ENCODE data around the gene ETHE1. TPM values are rescaled to one million over a fixed set of nuclear protein-coding genes. Genes with fewer than 3 reads are reported as not detected.
A peak's percentile ranks its signal among the peaks of the same experiment; 100 is the strongest.

ETHE1 gene
- total and polyA plus RNA-seq, 2 donors (not counting 1 experiment from before 2014, with no cell fraction given) = 16.0 to 39.4 TPM

GRCh38 chr19:43466793-43467192 is 60.2 kb downstream of the ETHE1 start:
- CTCF ChIA-PET = interaction anchor here (0.7 to 1.0 kb wide), 2 partner anchors 20 to 53 kb away, joined by 3 read pairs; no protein-coding TSS in a partner anchor
- Mint-ChIP-seq H3K27ac (no peak overlapping the region), H3K4me1 (peaks cover 15% of the 10 kb centered on the region), H3K27me3 (peaks cover 4% of the 10 kb centered on the region), H3K4me3 (no peak overlapping the region), H3K9me3 (ENCODE audit: insufficient read depth) (no peaks in the 10 kb centered on the region)
- H3K4me1 ChIP-seq (ENCODE audit: control insufficient read depth in 2 of 2, insufficient read depth in 2 of 2, low read length in 2 of 2) = peaks cover 8 to 14% of the 10 kb centered on the region in 2 donors
- H2AFZ ChIP-seq (ENCODE audit: insufficient read depth, low read depth, low read length, poor library complexity, severe bottlenecking) = no peak overlapping the region
- H3K36me3 ChIP-seq (replicated peaks in 1 of 2; ENCODE audit: control extremely low read depth in 1 of 2, control insufficient read depth in 1 of 2, extremely low read depth in 1 of 2, insufficient read depth in 2 of 2, low read length in 1 of 2) = no peaks in the 10 kb centered on the region
- TF ChIP-seq, protein P1, sequence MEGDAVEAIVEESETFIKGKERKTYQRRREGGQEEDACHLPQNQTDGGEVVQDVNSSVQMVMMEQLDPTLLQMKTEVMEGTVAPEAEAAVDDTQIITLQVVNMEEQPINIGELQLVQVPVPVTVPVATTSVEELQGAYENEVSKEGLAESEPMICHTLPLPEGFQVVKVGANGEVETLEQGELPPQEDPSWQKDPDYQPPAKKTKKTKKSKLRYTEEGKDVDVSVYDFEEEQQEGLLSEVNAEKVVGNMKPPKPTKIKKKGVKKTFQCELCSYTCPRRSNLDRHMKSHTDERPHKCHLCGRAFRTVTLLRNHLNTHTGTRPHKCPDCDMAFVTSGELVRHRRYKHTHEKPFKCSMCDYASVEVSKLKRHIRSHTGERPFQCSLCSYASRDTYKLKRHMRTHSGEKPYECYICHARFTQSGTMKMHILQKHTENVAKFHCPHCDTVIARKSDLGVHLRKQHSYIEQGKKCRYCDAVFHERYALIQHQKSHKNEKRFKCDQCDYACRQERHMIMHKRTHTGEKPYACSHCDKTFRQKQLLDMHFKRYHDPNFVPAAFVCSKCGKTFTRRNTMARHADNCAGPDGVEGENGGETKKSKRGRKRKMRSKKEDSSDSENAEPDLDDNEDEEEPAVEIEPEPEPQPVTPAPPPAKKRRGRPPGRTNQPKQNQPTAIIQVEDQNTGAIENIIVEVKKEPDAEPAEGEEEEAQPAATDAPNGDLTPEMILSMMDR (IDR thresholded peaks at IDR 0.05) = no peak
- TF ChIP-seq EZH2 (IDR thresholded peaks at IDR 0.05; ENCODE audit: borderline replicate concordance, insufficient read depth, low read depth, low read length, poor library complexity, severe bottlenecking) = no peak
- H3K4me2 ChIP-seq (replicated peaks; ENCODE audit: low read depth, low read length, poor library complexity, severe bottlenecking) = no peak overlapping the region
- peaks cover 0 to 12% (median 5%) of the 10 kb centered on the region in 4 experiments for H3K27me3 ChIP-seq (replicated peaks in 1 of 4; ENCODE audit: control extremely low read depth in 1 of 4, control insufficient read depth in 3 of 4, insufficient read depth in 4 of 4, low read length in 3 of 4)
- ATAC-seq (ENCODE audit: low read depth) (no peak), DNase-seq (no peak)
- H3K79me2 ChIP-seq (ENCODE audit: control insufficient read depth, insufficient read depth, low read length) = no peaks in the 10 kb centered on the region
- POLR2A ChIA-PET = no interaction called here
- peaks cover 0 to 22% (median 0%) of the 10 kb centered on the region in 3 donors for H3K9me3 ChIP-seq (ENCODE audit: control extremely low read depth in 1 of 3, control insufficient read depth in 2 of 3, insufficient read depth in 1 of 3, low read length in 2 of 3)
- no peak overlapping the region for H3K9ac ChIP-seq (ENCODE audit: low read length)
- no peaks in the 10 kb centered on the region for H4K20me1 ChIP-seq (ENCODE audit: control insufficient read depth, insufficient read depth, low read length, poor library complexity, severe bottlenecking)
- intact Hi-C loops (cut with micrococcal nuclease) = no loop called here
- no peak overlapping the region for H3K4me3 ChIP-seq (ENCODE audit: control extremely low read depth in 1 of 5, extremely low read depth in 1 of 5, insufficient read depth in 1 of 5, low read depth in 2 of 5, low read length in 4 of 5)
- WGBS (ENCODE audit: insufficient coverage) = no CpG with 5 or more reads among the region's 1 CpG
- H3K27ac ChIP-seq (ENCODE audit: low read length in 2 of 2) = no peak overlapping the region

- Histone ChIP-seq H3K27ac (ENCODE audit: low read length in 2 of 2) (no peak within 1 kb of the TSS), H3K9ac (ENCODE audit: low read length) (peak within 1 kb of the TSS; percentile 82), H3K79me2 (ENCODE audit: control insufficient read depth, insufficient read depth, low read length) (no peaks in the 10 kb centered on the region), H3K9me3 (ENCODE audit: control extremely low read depth in 1 of 3, control insufficient read depth in 2 of 3, insufficient read depth in 1 of 3, low read length in 2 of 3) (peaks cover 0 to 22% (median 0%) of the 10 kb centered on the region in 3 donors), H4K20me1 (ENCODE audit: control insufficient read depth, insufficient read depth, low read length, poor library complexity, severe bottlenecking) (no peaks in the 10 kb centered on the region), H3K4me3 (ENCODE audit: control extremely low read depth in 1 of 5, extremely low read depth in 1 of 5, insufficient read depth in 1 of 5, low read depth in 2 of 5, low read length in 4 of 5) (peak within 1 kb of the TSS in 4 of 5 experiments; percentile 12 to 96 (median 80)), H3K36me3 (replicated peaks in 1 of 2; ENCODE audit: control extremely low read depth in 1 of 2, control insufficient read depth in 1 of 2, extremely low read depth in 1 of 2, insufficient read depth in 2 of 2, low read length in 1 of 2) (no peaks in the 10 kb centered on the region), H2AFZ (ENCODE audit: insufficient read depth, low read depth, low read length, poor library complexity, severe bottlenecking) (peak within 1 kb of the TSS; percentile 84), H3K4me1 (ENCODE audit: control insufficient read depth in 2 of 2, insufficient read depth in 2 of 2, low read length in 2 of 2) (peaks cover 8 to 14% of the 10 kb centered on the region in 2 donors), H3K4me2 (replicated peaks; ENCODE audit: low read depth, low read length, poor library complexity, severe bottlenecking) (peak within 1 kb of the TSS; percentile 96), H3K27me3 (replicated peaks in 1 of 4; ENCODE audit: control extremely low read depth in 1 of 4, control insufficient read depth in 3 of 4, insufficient read depth in 4 of 4, low read length in 3 of 4) (peaks cover 0 to 12% (median 5%) of the 10 kb centered on the region in 4 experiments)
- ChIA-PET POLR2A (no interaction called here), CTCF (interaction anchor here (1.0 to 3.6 kb wide), 2 partner anchors 19 kb away, joined by 3 to 21 read pairs; no protein-coding TSS in a partner anchor)
- TF ChIP-seq, protein P1 (IDR thresholded peaks at IDR 0.05) = no peak
- TF ChIP-seq EZH2 (IDR thresholded peaks at IDR 0.05; ENCODE audit: borderline replicate concordance, insufficient read depth, low read depth, low read length, poor library complexity, severe bottlenecking) = no peak
- Mint-ChIP-seq H3K27ac (no peak within 1 kb of the TSS), H3K4me3 (peak within 1 kb of the TSS; percentile 97), H3K9me3 (ENCODE audit: insufficient read depth) (no peaks in the 10 kb centered on the region), H3K4me1 (peaks cover 15% of the 10 kb centered on the region), H3K27me3 (peaks cover 4% of the 10 kb centered on the region)
- intact Hi-C loops (cut with micrococcal nuclease) = no loop called here
- ATAC-seq (ENCODE audit: low read depth) (no peak), DNase-seq (no peak)
- 62% methylated on average over 24 of the region's 24 CpGs for WGBS (ENCODE audit: insufficient coverage)
Observed at GRCh38 chr19:43465468-43466120, 61.4 kb downstream of the ETHE1 start, which contains the start of gene LYPD3. TSS of gene LYPD3 (minus strand) at chr19:43465608. CDS start at chr19:43465571, 37 bp downstream.

All from B cell (primary cell).